Activated CD8-positive, alpha-beta memory T cell treated with anti-CD3 and anti-CD28 coated beads, Interleukin-2, amount 10 ng/mL, durations not matched to agents 7 days and 5 days (primary cell): ENCODE measurements around the gene FAM76A. TPM values are rescaled to one million over a fixed set of nuclear protein-coding genes. Genes with fewer than 3 reads are reported as not detected.

Experiments used
- ATAC-seq: fragments of 150-1000 bp; cut with Tn5 transposase; one replicate; pipeline ENCODE4 v1.10.0; 2021; ENCODE audit warnings: moderate library complexity
- CTCF ChIA-PET: fragments of 350-600 bp; sonication (Branson Sonifier 250); formaldehyde crosslinking; loops from one replicate; lab custom pipeline; 2021; ENCODE audit warnings: antibody characterized with exemption; lab: Charles Lee
- DNase-seq: peaks from one replicate; pipeline ENCODE4 v3.0.0-alpha.2; 2020
- H3K27ac Mint-ChIP-seq: one replicate; pipeline ENCODE4 v1.8.0; 2021; ENCODE audit warnings: mild to moderate bottlenecking, mixed read lengths
- H3K27me3 Mint-ChIP-seq: one replicate; pipeline ENCODE4 v1.8.0; 2021; ENCODE audit warnings: mixed read lengths
- H3K36me3 Mint-ChIP-seq: one replicate; pipeline ENCODE4 v1.8.0; 2021; ENCODE audit warnings: mild to moderate bottlenecking, mixed read lengths
- H3K4me1 Mint-ChIP-seq: one replicate; pipeline ENCODE4 v1.8.0; 2021; ENCODE audit warnings: mixed read lengths
- H3K4me3 Mint-ChIP-seq: one replicate; pipeline ENCODE4 v1.8.0; 2021; ENCODE audit warnings: mild to moderate bottlenecking, moderate library complexity, mixed read lengths
- H3K9me3 Mint-ChIP-seq: one replicate; pipeline ENCODE4 v1.8.0; 2022; ENCODE audit warnings: low read depth, mixed read lengths
- total RNA-seq, 2 experiments: library from RNA; stranded (reverse); gene quantifications; one replicate each; pipeline ENCODE4 v1.2.3, GENCODE V29; 2021

FAM76A gene
- total RNA-seq, 2 experiments from 2014 or later: 11.8 to 13.2 TPM

DNA sequence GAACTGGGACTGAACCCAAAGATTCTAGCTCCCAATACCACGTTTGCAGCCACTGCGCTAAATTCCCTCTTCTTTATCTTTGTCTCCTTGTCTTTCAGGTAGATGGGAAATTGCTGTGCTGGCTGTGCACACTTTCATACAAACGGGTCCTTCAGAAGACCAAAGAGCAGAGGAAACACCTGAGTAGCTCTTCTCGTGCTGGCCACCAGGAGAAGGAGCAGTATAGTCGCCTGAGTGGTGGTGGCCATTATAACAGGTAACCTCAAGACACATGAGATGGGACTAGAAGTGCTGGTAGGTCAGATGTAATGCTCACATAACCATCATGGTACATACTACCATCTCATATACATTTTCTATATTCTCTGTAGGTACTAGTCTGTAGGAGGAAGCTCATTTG, 18.8 kb downstream of the FAM76A start:
- Mint-ChIP-seq H3K36me3 (peaks cover 19% of the 10 kb centered on the region), H3K9me3 (no peaks in the 10 kb centered on the region), H3K4me1 (peaks cover under 1% of the 10 kb centered on the region), H3K27ac (no peak overlapping the region), H3K27me3 (no peaks in the 10 kb centered on the region), H3K4me3 (no peak overlapping the region)
- no peak for ATAC-seq
- DNase-seq: no peak
- CTCF ChIA-PET: no interaction called here

DNA sequence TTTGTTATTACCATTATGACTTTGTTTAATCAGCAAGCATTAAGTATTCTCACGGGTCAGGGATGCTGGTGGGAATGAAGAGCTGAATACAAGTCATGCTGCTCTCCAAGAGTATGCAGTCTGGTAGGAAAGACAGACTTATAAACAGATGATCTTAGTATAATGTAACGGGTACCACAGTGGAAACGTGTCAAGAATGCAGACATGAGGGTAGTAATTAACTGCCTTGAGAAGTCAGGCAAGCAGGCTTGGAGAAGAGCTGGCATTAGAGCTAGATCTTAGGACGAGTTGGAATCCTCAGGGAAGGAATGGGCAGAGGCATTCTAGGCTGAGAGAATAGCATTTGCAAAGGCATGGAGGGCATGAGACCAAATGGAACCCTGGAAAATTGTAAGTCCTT, 19.7 kb downstream of the FAM76A start:
- Mint-ChIP-seq H3K9me3 (no peaks in the 10 kb centered on the region), H3K27ac (no peak overlapping the region)

DNA sequence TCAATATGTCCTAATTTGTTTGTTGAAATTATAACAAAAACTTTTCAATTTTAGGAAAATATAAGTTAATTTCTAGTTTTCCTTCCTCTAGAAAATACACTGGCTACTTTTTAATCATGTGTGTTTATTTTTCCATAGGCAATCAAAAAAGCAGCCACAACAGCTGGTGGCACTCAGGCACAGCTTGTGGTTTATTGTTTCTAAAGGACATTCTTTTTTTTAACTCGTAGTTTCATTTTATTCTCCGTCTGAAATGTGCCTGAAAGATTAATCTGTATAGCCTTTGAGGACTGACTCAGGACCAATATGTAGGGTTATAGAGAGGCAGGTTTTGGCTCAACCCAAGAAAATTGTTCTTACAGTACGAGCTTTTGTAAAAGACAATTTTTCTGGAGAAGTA, 26.6 kb downstream of the FAM76A start:
- Mint-ChIP-seq H3K27ac (no peak overlapping the region), H3K9me3 (no peaks in the 10 kb centered on the region), H3K4me3 (no peak overlapping the region), H3K4me1 (peaks cover 7% of the 10 kb centered on the region), H3K36me3 (peaks cover 26% of the 10 kb centered on the region), H3K27me3 (no peaks in the 10 kb centered on the region)
- CTCF ChIA-PET: interaction anchor here (1.3 kb wide), 1 partner anchor 20 kb away, joined by 3 read pairs; the partner anchor contains the start of gene STX12
- DNase-seq (no peak), ATAC-seq (no peak)

More for the DNA sequence above, 19.7 kb downstream of the FAM76A start:
- Mint-ChIP-seq H3K4me3 (no peak overlapping the region), H3K27me3 (no peaks in the 10 kb centered on the region), H3K4me1 (peaks cover 7% of the 10 kb centered on the region), H3K36me3 (peaks cover 26% of the 10 kb centered on the region)
- DNase-seq (no peak), ATAC-seq (no peak)
- CTCF ChIA-PET: interaction anchor here (1.2 kb wide), 1 partner anchor 20 kb away, joined by 5 read pairs; the partner anchor contains the start of gene FAM76A

DNA sequence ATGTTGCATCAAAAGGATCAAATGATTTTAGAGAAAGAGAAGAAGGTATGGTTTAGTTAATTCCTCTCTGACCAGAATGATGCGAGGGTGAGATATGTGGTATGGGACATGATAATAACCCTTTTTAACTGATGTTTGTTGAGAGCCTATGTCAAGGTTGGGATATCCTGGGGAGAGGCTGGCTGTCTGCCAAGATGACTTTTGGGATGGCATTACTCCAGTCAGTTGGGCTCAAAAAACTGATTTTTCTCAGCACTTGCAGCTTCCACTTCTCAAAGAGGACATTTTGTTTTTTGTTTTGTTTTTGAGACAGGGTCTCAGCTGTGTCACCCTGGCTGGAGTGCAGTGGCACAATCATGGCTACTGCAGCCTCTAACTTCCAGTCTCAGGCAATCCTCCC, 29.5 kb downstream of the FAM76A start:
- Mint-ChIP-seq H3K4me1 (no peaks in the 10 kb centered on the region), H3K27ac (no peak overlapping the region), H3K4me3 (no peak overlapping the region), H3K9me3 (no peaks in the 10 kb centered on the region), H3K36me3 (peaks cover 24% of the 10 kb centered on the region), H3K27me3 (no peaks in the 10 kb centered on the region)
- DNase-seq: no peak
- ATAC-seq: no peak
- CTCF ChIA-PET: interaction anchor here (1.1 kb wide), 1 partner anchor 12 kb away, joined by 3 read pairs; no protein-coding TSS in a partner anchor

DNA sequence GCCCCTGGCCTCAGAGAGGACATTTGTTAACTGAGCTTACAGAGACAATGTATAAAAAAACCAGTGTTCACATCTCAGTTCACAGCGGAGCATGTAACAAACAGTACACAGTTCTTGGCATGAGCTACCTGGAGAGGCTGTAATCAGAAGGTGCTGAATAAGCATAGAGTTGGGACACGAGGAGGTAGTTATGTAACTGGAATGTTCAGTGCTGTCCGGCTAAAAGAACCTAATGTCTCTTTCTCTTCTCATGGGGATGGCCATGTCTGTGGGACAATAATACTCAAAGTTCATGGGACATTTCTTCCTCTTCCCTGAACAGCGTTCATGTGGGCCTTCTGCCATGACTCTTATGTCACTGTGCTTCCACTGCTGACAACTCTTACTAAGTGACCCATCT, 30.1 kb downstream of the FAM76A start:
- no peak for DNase-seq
- H3K27ac Mint-ChIP-seq: no peak overlapping the region
- no peaks in the 10 kb centered on the region for H3K27me3 Mint-ChIP-seq
- H3K36me3 Mint-ChIP-seq: peaks cover 21% of the 10 kb centered on the region
- H3K9me3 Mint-ChIP-seq: no peaks in the 10 kb centered on the region
- no peak for ATAC-seq
- CTCF ChIA-PET: no interaction called here
- H3K4me1 Mint-ChIP-seq: no peaks in the 10 kb centered on the region
- no peak overlapping the region for H3K4me3 Mint-ChIP-seq

DNA sequence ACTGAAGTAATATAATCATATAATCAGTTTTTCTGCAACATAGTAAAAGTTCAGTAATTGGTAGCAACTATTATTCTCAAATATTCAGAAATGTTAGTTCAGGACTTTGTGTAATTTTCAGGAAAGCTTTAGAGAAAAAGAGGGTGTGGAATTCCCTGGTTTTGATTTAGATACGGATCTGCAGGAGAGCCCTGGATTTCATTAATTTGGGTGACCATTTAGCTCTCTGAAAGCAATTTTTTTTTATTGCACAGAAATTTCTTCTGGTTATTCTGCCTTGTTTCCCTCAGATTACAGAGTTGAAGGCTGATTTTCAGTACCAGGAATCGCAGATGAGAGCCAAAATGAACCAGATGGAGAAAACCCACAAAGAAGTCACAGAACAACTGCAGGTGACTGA, 33.5 kb downstream of the FAM76A start:
- CTCF ChIA-PET: no interaction called here
- Mint-ChIP-seq H3K27ac (no peak overlapping the region), H3K36me3 (peaks cover 18% of the 10 kb centered on the region)

DNA sequence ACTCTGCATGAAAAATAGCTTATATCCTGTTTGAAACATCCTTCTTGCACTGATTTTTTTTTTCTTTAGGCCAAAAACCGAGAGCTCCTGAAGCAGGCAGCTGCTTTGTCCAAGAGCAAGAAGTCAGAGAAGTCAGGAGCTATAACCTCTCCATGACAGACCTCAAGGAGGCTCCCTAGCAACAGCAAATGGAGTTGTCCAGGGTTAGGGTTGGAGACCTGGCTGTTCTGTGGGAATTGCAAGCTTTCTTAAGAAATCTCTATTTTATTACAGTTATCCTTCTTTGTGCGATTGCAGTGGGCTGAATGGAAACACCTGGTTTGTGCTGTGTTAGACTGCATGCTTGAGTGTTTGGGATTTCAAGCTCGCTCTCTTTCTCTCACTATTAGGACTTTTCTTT, 34.7 kb downstream of the FAM76A start:
- peaks cover 15% of the 10 kb centered on the region for H3K36me3 Mint-ChIP-seq
- no peak for ATAC-seq
- CTCF ChIA-PET: interaction anchor here (0.8 to 1.9 kb wide), 2 partner anchors 12 to 90 kb away, joined by 3 to 6 read pairs; no protein-coding TSS in a partner anchor

More for the DNA sequence above, 33.5 kb downstream of the FAM76A start:
- no peaks in the 10 kb centered on the region for H3K4me1 Mint-ChIP-seq
- H3K4me3 Mint-ChIP-seq: no peak overlapping the region
- no peak for DNase-seq
- no peaks in the 10 kb centered on the region for H3K27me3 Mint-ChIP-seq
- H3K9me3 Mint-ChIP-seq: no peaks in the 10 kb centered on the region
- ATAC-seq: no peak

DNA sequence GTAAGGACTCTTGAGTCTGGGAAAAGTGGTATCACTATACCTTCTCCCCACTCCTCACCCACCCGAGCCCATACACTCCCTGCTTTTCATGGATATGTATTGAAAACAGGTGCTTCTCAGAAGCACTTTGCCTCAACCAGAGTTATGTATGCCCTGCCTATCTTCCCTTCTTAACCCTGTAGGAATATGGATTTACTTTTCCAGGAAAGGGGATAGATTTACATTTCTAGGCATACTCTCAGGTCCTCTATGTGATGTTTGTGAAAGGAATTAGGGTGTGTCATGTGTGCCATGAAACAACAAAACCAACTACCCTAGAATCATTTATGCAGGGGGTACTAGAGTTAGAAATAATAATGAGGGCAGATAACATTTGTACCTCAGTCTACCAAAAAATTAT, 36.3 kb downstream of the FAM76A start:
- no peaks in the 10 kb centered on the region for H3K27me3 Mint-ChIP-seq
- no peaks in the 10 kb centered on the region for H3K4me1 Mint-ChIP-seq
- no peaks in the 10 kb centered on the region for H3K9me3 Mint-ChIP-seq
- CTCF ChIA-PET: interaction anchor here (1.9 kb wide), 1 partner anchor 10 kb away, joined by 6 read pairs; no protein-coding TSS in a partner anchor
- H3K27ac Mint-ChIP-seq: no peak overlapping the region
- ATAC-seq: no peak
- H3K36me3 Mint-ChIP-seq: peaks cover 11% of the 10 kb centered on the region
- no peak overlapping the region for H3K4me3 Mint-ChIP-seq
- DNase-seq: no peak

More for the DNA sequence above, 34.7 kb downstream of the FAM76A start:
- Mint-ChIP-seq H3K4me1 (no peaks in the 10 kb centered on the region), H3K27ac (no peak overlapping the region), H3K4me3 (no peak overlapping the region), H3K27me3 (no peaks in the 10 kb centered on the region), H3K9me3 (no peaks in the 10 kb centered on the region)
- no peak for DNase-seq

DNA sequence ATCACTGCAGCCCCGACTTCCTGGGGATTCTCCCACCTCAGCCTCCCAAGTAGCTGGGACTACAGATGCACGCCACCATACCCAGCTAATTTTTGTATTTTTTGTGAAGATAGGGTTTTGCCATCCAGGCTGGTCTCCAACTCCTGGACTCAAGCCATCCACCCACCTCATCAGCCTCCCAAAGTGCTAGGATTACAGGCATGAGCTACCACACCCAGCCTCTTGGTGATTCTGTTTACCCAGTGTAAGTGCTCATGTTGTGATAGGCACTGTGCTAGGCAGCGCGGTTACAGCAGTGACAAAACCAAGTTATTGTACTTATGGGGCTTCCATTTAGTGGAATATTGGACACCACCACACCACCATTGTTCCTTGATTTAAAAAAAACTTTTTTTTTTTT, 37.6 kb downstream of the FAM76A start:
- no peak overlapping the region for H3K4me3 Mint-ChIP-seq
- no peak for DNase-seq
- H3K27ac Mint-ChIP-seq: no peak overlapping the region
- CTCF ChIA-PET: interaction anchor here (1.1 kb wide), 1 partner anchor 94 kb away, joined by 4 read pairs; no protein-coding TSS in a partner anchor
- H3K9me3 Mint-ChIP-seq: no peaks in the 10 kb centered on the region
- peaks cover 6% of the 10 kb centered on the region for H3K36me3 Mint-ChIP-seq
- no peaks in the 10 kb centered on the region for H3K4me1 Mint-ChIP-seq
- no peaks in the 10 kb centered on the region for H3K27me3 Mint-ChIP-seq
- no peak for ATAC-seq

DNA sequence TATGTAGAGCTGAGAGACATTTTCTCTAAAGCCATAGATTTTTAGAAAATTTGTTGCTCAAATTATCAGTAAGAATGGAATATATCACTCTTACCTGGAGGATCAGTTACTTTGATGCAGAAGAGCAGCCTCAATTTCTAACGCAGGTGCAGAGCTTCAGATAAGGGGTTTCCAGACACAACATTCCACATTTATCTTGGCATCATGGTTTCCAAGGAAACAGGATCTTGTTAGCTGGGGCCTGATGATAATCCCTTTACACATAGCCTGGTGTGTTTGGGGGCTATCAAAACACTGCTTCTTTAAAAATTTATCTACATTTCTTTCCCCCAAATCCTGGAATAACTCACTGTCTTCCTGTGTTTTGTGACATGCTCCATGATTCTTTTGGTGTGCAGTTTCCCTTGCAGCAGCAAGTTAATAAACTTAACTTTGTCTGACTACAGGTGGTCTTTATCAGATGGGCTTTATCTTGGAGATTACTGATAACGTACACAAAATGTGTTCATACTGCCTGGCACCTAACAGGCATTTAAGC, 44.6 kb downstream of the FAM76A start:
- Mint-ChIP-seq H3K27me3 (no peaks in the 10 kb centered on the region), H3K9me3 (no peaks in the 10 kb centered on the region), H3K4me3 (no peak overlapping the region), H3K36me3 (peaks cover 1% of the 10 kb centered on the region), H3K27ac (no peak overlapping the region), H3K4me1 (peaks cover 20% of the 10 kb centered on the region)
- ATAC-seq: no peak
- no peak for DNase-seq
- CTCF ChIA-PET: no interaction called here

DNA sequence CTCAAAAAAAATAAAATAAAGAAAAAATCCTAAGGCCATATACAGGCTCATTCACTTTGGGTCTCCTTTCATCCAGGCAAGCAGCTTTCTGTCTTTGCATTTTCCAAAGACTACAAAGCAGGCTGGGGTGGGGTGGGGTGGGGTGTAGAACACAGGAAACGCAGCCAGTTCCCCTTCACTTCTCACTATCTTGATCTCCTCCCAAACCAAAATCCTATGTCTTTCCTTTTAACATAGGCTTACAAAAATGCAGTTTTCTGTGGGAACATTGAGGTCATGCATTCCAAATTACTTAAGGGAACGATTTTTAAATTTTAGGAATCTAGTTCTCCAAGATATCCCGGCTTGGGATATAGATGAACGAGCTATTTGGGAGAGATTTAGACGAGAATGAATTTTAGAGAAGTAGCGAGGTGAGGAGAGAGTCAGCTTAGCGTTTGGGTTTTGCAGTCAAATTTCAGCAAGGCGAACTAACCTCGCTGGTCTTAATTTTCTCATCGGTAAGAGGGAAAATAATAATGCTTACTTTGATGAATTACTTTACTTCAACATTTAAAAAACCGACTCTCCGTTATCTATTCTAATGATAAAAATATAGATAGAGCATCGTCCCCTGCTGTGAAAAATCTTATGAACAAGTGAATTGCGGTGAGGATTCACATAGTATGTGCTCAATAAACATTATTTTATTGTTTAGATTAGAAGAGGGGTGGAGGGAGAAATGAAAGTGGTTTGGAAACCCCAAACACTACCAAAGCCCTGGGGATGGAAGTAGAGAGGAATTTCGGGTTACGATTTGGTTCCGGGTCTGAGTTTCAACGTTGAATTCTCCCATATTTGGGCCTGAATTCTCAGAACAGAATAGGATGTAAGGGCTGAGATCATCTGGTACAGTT, 46.5 kb downstream of the FAM76A start:
- ATAC-seq: no peak
- Mint-ChIP-seq H3K36me3 (peaks cover 11% of the 10 kb centered on the region), H3K27me3 (no peaks in the 10 kb centered on the region), H3K4me3 (peak overlapping the region; percentile 86), H3K4me1 (peaks cover 32% of the 10 kb centered on the region), H3K9me3 (no peaks in the 10 kb centered on the region), H3K27ac (peak overlapping the region; percentile 97)
- DNase-seq: no peak
- CTCF ChIA-PET: interaction anchor here (0.8 to 3.7 kb wide), 9 partner anchors 10 to 433 kb away, joined by 3 to 33 read pairs (median 3); partner anchors contain the start of genes AHDC1, FAM76A, IFI6 and PPP1R8

DNA sequence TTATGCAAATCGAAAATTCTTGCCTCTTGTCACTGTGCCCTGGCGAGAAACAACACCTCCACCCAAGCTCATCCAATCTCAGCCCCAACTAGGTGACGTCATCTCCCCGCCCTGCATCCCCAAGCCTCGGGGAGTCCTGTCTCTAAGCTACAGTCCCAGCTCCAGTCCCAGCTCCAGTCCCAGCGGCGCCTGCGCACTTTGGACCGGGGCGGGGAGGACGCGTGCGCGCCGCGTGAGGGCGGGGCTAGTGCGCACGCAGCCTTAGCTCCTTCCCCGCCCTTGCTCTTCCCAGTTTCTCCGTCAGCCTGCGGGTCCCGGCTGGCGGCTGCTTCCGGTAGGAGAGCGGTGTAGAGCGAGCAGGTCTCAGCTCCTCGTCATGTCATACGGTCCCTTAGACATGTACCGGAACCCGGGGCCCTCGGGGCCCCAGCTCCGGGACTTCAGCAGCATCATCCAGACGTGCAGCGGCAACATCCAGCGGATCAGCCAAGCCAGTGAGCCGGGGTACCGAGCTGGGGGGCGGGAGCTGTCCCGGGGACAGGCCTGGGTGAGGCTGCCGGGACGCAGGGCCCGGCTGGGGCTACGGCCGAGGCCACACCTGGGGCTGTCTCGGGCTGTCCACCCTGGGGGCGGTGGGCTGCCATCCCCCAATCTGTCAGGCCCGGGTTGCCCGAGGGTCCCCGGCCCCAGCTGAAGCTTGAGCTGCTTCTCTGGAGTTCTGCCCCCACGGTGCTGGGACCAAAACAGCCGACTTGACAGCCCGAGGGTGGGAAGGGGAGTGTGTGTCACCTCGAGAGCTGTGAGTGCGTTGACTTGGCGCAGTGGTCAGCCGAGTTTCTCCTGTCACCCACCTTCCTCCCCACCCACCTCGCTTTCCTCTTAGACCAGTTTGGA, 47.4 kb downstream of the FAM76A start, which contains the start of gene STX12:
TSS of gene STX12 (plus strand) at position 288 of the 894 bp plus-strand sequence. CDS start at position 377, 89 bp downstream.
- no peaks in the 10 kb centered on the region for H3K9me3 Mint-ChIP-seq
- peak; percentile 100 for DNase-seq
- peaks cover 33% of the 10 kb centered on the region for H3K4me1 Mint-ChIP-seq
- peak; percentile 98 for ATAC-seq
- peaks cover 11% of the 10 kb centered on the region for H3K36me3 Mint-ChIP-seq
- H3K27me3 Mint-ChIP-seq: no peaks in the 10 kb centered on the region
- peak within 1 kb of the TSS; percentile 97 for H3K27ac Mint-ChIP-seq
- H3K4me3 Mint-ChIP-seq: peak within 1 kb of the TSS; percentile 86
- CTCF ChIA-PET: interaction anchor here (0.8 to 3.7 kb wide), 11 partner anchors 9 to 432 kb away, joined by 3 to 33 read pairs (median 3); partner anchors contain the start of genes AHDC1, FAM76A, IFI6 and PPP1R8
